Skeletal muscle tissue (tissue), 4 donors: ENCODE data around the gene ASAP2. TPM values are rescaled to one million over a fixed set of nuclear protein-coding genes. Genes with fewer than 3 reads are reported as not detected.

Experiments
- H3K27ac ChIP-seq: one replicate; pipeline ENCODE4 v1.7.0; 2013; ENCODE audit warnings: mild to moderate bottlenecking, low read depth, low read length, inconsistent platforms
- H3K27me3 ChIP-seq, 3 donors: one replicate each; pipeline ENCODE4 v1.7.0; 2013; ENCODE audit warnings: low read length in 3 of 3; ENCODE audit not compliant: control insufficient read depth in 3 of 3, insufficient read depth in 3 of 3
- H3K36me3 ChIP-seq, 3 donors: one replicate each; pipeline ENCODE4 v1.7.0; 2013; ENCODE audit warnings: low read length in 3 of 3; ENCODE audit not compliant: control insufficient read depth in 3 of 3, insufficient read depth in 3 of 3
- H3K4me1 ChIP-seq, 3 donors: one replicate each; pipeline ENCODE4 v1.7.0; 2013; ENCODE audit warnings: low read length in 3 of 3, mild to moderate bottlenecking in 3 of 3; ENCODE audit not compliant: control insufficient read depth in 3 of 3, insufficient read depth in 3 of 3
- H3K4me3 ChIP-seq, 3 donors: one replicate each; pipeline ENCODE4 v1.7.0; 2013; ENCODE audit warnings: low read length in 3 of 3
- H3K9ac ChIP-seq, 3 donors: one replicate each; pipeline ENCODE4 v1.7.0; 2013; ENCODE audit warnings: low read length in 3 of 3, mild to moderate bottlenecking in 3 of 3, moderate library complexity in 2 of 3, low read depth in 1 of 3
- H3K9me3 ChIP-seq, 3 donors: one replicate each; pipeline ENCODE4 v1.7.0; 2013; ENCODE audit warnings: low read length in 3 of 3; ENCODE audit not compliant: control insufficient read depth in 3 of 3
- total RNA-seq: library from RNA; depleted of rRNA; stranded (reverse); fragments of >200 nt; gene quantifications from one replicate; pipeline ENCODE4 v1.2.3, GENCODE V29; 2014
- donor health status: Osteomylitis.

Gene ASAP2
- total RNA-seq, 1 donor from 2014 or later, result 17.7 TPM

GRCh38 chr2:9167718-9168657 is 38.6 kb upstream of the ASAP2 start:
- Histone ChIP-seq H3K9ac (no peak overlapping the region), H3K4me3 (no peak overlapping the region), H3K9me3 (no peaks in the 10 kb centered on the region), H3K27ac (no peak overlapping the region), H3K4me1 (no peaks in the 10 kb centered on the region), H3K36me3 (no peaks in the 10 kb centered on the region), H3K27me3 (peaks cover 0 to 5% (median 0%) of the 10 kb centered on the region in 3 donors)

DNA sequence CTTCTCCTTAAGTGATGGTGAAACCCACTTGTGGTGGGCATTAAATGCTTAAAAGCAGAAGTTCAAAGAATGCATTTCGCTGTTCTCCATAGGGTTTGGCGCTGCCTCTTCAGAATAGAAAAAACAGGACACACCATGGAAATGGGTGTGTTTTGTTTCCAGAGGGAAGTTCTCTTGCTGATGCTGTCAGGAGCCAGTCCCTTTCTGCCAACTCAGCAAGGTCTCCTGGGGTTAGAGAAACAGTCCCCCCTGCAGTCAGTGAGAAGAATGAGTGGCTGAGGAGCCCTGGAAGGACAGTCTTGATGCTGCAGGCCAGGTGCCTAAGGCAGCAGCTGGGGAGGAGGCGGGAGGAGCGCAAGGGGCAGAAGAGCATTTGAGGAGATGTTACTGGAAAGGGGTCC is 37.8 kb upstream of the ASAP2 start:
- H3K9ac ChIP-seq, result no peak overlapping the region
- H3K4me1 ChIP-seq, result no peaks in the 10 kb centered on the region
- H3K4me3 ChIP-seq, result no peak overlapping the region
- H3K27me3 ChIP-seq, result peaks cover 0 to 5% (median 0%) of the 10 kb centered on the region in 3 donors
- H3K36me3 ChIP-seq, result no peaks in the 10 kb centered on the region
- no peak overlapping the region for H3K27ac ChIP-seq
- H3K9me3 ChIP-seq, result no peaks in the 10 kb centered on the region

- Histone ChIP-seq H3K27ac (no peak overlapping the region), H3K9me3 (no peaks in the 10 kb centered on the region), H3K27me3 (peaks cover 0 to 5% (median 0%) of the 10 kb centered on the region in 3 donors), H3K9ac (no peak overlapping the region), H3K4me3 (no peak overlapping the region), H3K4me1 (no peaks in the 10 kb centered on the region), H3K36me3 (no peaks in the 10 kb centered on the region)
Observed at GRCh38 chr2:9169349-9170107, 37.1 kb upstream of the ASAP2 start.

DNA sequence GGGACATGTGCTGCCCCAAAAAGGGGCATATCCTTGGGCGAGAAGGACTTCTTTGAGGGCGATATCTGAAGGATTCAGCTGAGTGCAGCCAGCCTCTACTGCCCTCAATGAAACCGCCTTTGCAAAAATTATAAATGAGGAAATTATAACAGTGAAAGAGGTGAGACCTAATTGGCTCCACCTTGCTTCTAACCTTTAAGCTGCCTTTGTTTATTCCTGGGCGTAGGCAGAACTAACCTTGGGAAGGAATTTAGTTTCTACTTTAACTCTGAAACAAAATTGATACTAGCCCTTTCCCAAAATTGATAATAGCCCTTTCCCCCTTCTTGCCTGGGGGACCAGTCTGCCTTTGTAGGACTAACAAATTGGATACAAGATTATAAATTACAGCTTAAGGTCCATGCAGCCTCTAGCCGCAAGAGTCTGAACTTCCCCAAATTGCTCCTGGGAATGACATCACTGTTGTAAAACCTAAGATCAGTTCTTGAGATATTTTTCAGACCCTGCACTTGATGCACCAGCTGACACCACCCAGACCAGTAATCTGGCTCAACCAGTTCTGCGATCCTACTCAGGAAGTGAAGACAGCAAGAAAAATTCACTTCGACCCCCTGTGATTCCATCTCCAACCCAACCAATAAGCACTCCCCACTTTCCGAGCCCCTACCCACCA is 36.0 kb upstream of the ASAP2 start:
- Histone ChIP-seq H3K27ac (no peak overlapping the region), H3K4me1 (no peaks in the 10 kb centered on the region), H3K4me3 (no peak overlapping the region), H3K27me3 (peaks cover 0 to 5% (median 0%) of the 10 kb centered on the region in 3 donors), H3K36me3 (no peaks in the 10 kb centered on the region), H3K9ac (no peak overlapping the region), H3K9me3 (no peaks in the 10 kb centered on the region)

DNA sequence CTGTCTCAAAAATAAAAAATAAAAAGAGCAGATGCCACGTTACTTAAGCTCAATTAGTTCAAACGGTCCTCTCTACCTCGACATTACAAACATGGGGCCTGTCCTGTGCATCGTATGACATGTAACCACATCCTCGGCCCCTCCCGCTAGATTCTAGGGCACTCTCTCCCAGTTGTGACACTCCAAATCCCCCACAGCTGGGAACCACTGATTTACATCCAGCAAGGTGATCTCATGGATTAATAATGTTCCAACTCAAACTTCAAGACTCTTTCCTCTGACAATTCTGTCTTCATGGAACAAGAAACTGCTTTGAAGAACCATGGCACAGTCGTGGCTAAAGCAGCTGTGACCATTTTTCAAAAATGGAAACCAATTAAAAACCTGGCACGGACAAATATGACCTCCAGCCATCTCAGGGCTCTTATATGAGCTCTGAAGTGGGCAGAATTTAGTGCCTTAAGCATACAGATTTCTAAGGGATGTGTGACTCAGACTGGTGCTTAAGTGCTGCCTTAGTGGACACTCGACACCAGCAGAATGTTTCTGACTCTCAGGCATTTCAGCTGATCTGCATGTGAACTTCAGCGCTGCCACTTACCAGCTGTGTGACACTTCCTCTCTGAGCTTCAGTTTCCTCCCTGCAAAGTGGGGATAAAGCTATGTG is 31.7 kb upstream of the ASAP2 start:
- Histone ChIP-seq H3K4me3 (no peak overlapping the region), H3K27ac (no peak overlapping the region), H3K27me3 (peaks cover 0 to 5% (median 0%) of the 10 kb centered on the region in 3 donors), H3K36me3 (no peaks in the 10 kb centered on the region), H3K9ac (no peak overlapping the region), H3K4me1 (peaks cover 5 to 7% (median 7%) of the 10 kb centered on the region in 3 donors), H3K9me3 (no peaks in the 10 kb centered on the region)

DNA sequence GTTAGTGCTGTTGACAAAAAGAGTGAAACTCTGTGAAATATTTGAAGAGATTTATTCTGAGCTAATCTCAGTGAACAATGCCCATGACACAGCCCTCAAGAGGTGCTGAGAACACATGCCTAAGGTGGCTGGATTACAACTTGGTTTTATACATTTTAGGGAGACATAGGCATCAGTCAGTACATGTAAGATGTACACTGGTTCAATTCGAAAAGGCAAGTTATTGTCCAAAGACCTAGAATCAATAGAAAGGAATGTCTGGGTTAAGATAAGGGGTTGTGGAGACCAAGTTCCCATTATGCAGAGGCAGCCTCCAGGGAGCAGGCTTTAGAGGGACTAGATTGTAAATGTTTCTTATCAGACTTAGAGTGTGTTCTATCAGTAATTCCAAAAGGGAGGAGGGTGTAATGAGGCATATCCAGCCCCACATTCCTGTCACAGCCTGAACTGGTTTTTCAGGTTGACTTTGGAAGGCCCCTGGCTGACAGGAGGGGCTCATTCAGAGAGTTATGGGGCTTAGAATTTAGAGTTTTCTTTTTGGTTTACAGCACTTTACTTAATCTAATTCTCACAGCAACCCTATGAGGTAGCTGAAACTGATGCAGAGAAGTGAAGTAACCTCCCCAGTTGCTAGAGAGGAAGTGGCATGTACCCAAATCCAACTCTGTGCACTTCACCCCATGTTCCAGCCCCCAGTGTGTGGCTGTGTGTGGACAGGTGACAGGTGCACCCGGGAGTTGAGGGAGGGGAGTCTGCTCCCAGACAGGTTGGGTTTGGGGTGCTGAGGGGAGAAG is 28.3 kb upstream of the ASAP2 start:
- H3K9ac ChIP-seq, result peak overlapping the region in 1 of 3 donors; percentile 8
- H3K27ac ChIP-seq, result peak overlapping the region; percentile 72
- H3K4me3 ChIP-seq, result no peak overlapping the region
- H3K27me3 ChIP-seq, result no peaks in the 10 kb centered on the region
- H3K36me3 ChIP-seq, result no peaks in the 10 kb centered on the region
- H3K9me3 ChIP-seq, result no peaks in the 10 kb centered on the region
- peaks cover 5 to 10% (median 7%) of the 10 kb centered on the region in 3 donors for H3K4me1 ChIP-seq

GRCh38 chr2:9178904-9179571 is 27.6 kb upstream of the ASAP2 start:
- Histone ChIP-seq H3K9me3 (no peaks in the 10 kb centered on the region), H3K27me3 (no peaks in the 10 kb centered on the region), H3K9ac (peak overlapping the region in 1 of 3 donors; percentile 8), H3K4me1 (peaks cover 5 to 10% (median 7%) of the 10 kb centered on the region in 3 donors), H3K27ac (peak overlapping the region; percentile 72), H3K4me3 (peak overlapping the region in 1 of 3 donors; percentile 24), H3K36me3 (no peaks in the 10 kb centered on the region)

DNA sequence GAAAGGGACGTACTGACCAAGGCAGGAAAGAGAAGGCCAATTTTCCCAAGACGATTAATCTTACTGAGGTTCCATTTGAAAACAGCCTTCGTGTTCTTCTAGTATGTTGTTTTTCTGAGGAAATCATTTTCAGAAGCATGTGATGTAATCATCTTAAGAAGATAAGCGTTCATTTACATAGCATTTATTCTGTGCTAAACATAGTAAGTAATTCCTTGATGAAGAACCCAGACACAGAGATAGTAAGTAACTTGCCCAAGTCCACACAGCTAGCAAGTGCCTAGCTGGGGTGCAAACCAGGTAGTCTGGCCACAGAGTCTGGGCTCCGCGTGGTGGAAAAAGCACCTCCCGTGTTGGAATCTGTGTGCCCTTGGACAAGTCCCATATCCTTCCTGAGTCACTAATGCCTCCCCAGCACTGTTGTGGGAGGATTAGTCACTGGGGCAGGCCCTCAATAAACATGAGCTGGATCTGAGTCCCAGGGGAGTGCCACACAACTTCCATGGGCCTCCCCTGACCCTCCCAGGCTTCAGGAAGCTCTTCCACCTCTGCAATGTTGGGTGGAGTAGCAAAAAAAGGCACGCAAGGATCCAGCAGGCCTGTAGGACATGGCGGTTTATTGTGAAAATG is 26.9 kb upstream of the ASAP2 start:
- Histone ChIP-seq H3K9me3 (no peaks in the 10 kb centered on the region), H3K9ac (no peak overlapping the region), H3K36me3 (no peaks in the 10 kb centered on the region), H3K4me3 (no peak overlapping the region), H3K27me3 (no peaks in the 10 kb centered on the region), H3K4me1 (peaks cover 5 to 10% (median 7%) of the 10 kb centered on the region in 3 donors), H3K27ac (peak overlapping the region; percentile 72)
